Fibroblast of skin of abdomen (primary cell): Measurements from ENCODE around the gene PCDHA13.
"Not testable (repeated sequence)": the region's sequence is repeated elsewhere in the genome, so short reads cannot be mapped to it uniquely, and the experiment has no call there.

ENCODE experiments used
- DNase-seq: peaks from one replicate; pipeline ENCODE4 v3.0.0-alpha.2; 2013

The PCDHA13 gene

GRCh38 chr5:140870221-140871201 lies 11.4 kb upstream of the PCDHA13 start:
- no peak for DNase-seq

- DNase-seq, result no peak
These were observed 6.5 kb upstream of the PCDHA13 start, which contains the start of gene PCDHA12 for GRCh38 chr5:140875085-140876065. Gene PCDHA12 (plus strand): TSS chr5:140875308. CDS start chr5:140875473, 165 bp downstream.

GRCh38 chr5:140876541-140877261 lies 5.2 kb upstream of the PCDHA13 start:
- DNase-seq, result not testable (repeated sequence)

GRCh38 chr5:140877262-140877581 lies 4.7 kb upstream of the PCDHA13 start:
- DNase-seq, result no peak

- no peak for DNase-seq
These were observed 621 bp downstream of the PCDHA13 start for GRCh38 chr5:140882591-140882899.

- DNase-seq, result no peak
These were observed 1.4 kb downstream of the PCDHA13 start for GRCh38 chr5:140883373-140883772.

GRCh38 chr5:140883927-140884697 lies 2.2 kb downstream of the PCDHA13 start:
- DNase-seq, result no peak

GRCh38 chr5:140916325-140916724 lies 34.4 kb downstream of the PCDHA13 start:
- no peak for DNase-seq

- DNase-seq, result no peak
These were observed 41.7 kb downstream of the PCDHA13 start for GRCh38 chr5:140923601-140924000.

GRCh38 chr5:140925806-140926442 lies 44.0 kb downstream of the PCDHA13 start, which contains the start of gene PCDHAC1:
Gene PCDHAC1 (plus strand): TSS chr5:140926299. CDS start chr5:140926893, 594 bp downstream.
- no peak for DNase-seq

- DNase-seq, result peak; percentile 58
These were observed 44.7 kb downstream of the PCDHA13 start for GRCh38 chr5:140926443-140927227.

- no peak for DNase-seq
These were observed 45.3 kb downstream of the PCDHA13 start for GRCh38 chr5:140927228-140927573.
